Left lung (tissue), 10 donors: ENCODE data around the gene MICAL3. TPM values are rescaled to one million over a fixed set of nuclear protein-coding genes. Genes with fewer than 3 reads are reported as not detected.

Experiments
- ATAC-seq: fragments of 200-7000 bp; cut with Tn5 transposase; one replicate; pipeline ENCODE4 v1.9.1; 2020; ENCODE audit warnings: moderate library complexity
- DNase-seq, 4 donors: peaks; one replicate each; pipeline ENCODE4 v3.0.0-alpha.2; 2013 to 2020
- H3K27ac ChIP-seq, 2 donors: fragments of 200-600 bp; sonication (generic) in 1 of 2; one replicate each; pipeline versions ENCODE4 v1.5.0 to v1.8.0; 2020 to 2021
- H3K27me3 ChIP-seq, 2 donors: fragments of 200-600 bp; sonication (generic) in 1 of 2; one replicate each; pipeline versions ENCODE4 v1.5.0 to v1.8.0; 2020 to 2021
- H3K36me3 ChIP-seq, 2 donors: fragments of 200-600 bp; sonication (generic) in 1 of 2; one replicate each; pipeline versions ENCODE4 v1.5.0 to v1.8.0; 2020 to 2021
- H3K4me1 ChIP-seq, 2 donors: fragments of 200-600 bp; one replicate each; pipeline ENCODE4 v1.8.0; 2021
- H3K4me3 ChIP-seq, 2 donors: fragments of 200-600 bp; sonication (generic) in 1 of 2; one replicate each; pipeline versions ENCODE4 v1.5.0 to v1.8.0; 2020 to 2021; ENCODE audit warnings: mild to moderate bottlenecking in 1 of 2
- H3K9me3 ChIP-seq, 2 donors: fragments of 200-600 bp; sonication (generic) in 1 of 2; one replicate each; pipeline versions ENCODE4 v1.5.0 to v1.8.0; 2020 to 2021
- intact Hi-C, 2 donors: fragments of 100-400 bp; cut with DNase I; formaldehyde crosslinking; loops; one replicate each; pipeline versions ENCODE4 v1.11.2 to v1.14.2; 2022
- polyA plus RNA-seq, 6 donors: library from polyadenylated mRNA; unstranded; fragments of 120-200 nt; gene quantifications; one replicate each; pipeline ENCODE4 v1.2.1, GENCODE V29; 2013; ENCODE audit not compliant: insufficient read length in 6 of 6
- total RNA-seq, 2 donors: library from RNA; stranded (reverse); fragmentation: NEBNext Ultra II Directional; extraction: Animal tissue kit (Norgen Biotek cat#: 25700); gene quantifications; one replicate each; pipeline ENCODE4 v1.2.1, GENCODE V29; 2021
- TF ChIP-seq, protein P1 (sequence below), 2 donors: fragments of 200-600 bp; sonication (generic) in 1 of 2; IDR thresholded peaks; one replicate each; pipeline versions ENCODE4 v1.5.0 to v1.8.0; 2021; ENCODE audit warnings: antibody characterized with exemption in 2 of 2
- donor health status: DM: no; HTN: yes; CAD: no.
- donor health status: DM: no; HTN: no; CAD: no.

The MICAL3 gene
- total and polyA plus RNA-seq, 8 donors: 24.9 to 64.8 (median 56.2) TPM

DNA sequence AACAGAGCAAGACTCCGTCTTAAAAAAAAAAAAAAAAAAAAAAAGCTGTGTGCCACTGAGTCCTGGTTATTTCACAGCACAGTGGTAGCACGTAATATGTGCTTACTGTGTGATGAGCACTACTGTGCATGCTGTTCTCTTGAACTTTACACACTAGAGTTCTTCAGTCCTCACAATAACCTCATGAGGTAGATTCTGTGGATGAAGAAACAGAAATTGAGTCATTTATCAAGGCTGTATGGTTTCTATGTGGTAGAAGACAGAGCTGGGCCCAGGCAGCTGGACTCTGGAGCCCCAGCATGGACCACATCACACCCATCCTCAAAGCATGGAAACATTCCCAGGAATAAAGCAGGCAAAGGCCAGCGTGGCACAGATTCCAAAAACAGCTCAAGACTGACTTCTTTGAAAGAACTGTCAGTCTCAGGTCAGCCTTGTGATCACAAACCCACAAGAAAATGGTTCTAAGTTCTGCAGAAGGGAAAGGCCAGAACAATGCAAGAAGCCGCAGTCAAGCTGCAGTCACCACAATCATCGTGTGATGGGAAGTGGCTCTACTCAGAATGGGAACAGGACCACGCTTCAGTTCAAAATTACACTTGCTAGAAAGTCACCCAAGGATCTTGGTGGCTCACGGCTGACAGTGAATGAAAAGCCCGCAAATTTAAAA, 49.5 kb downstream of the MICAL3 start:
- Histone ChIP-seq H3K27ac (no peak overlapping the region), H3K9me3 (no peaks in the 10 kb centered on the region), H3K4me1 (peaks cover 8 to 18% of the 10 kb centered on the region in 2 donors), H3K27me3 (no peaks in the 10 kb centered on the region), H3K36me3 (no peaks in the 10 kb centered on the region), H3K4me3 (no peak overlapping the region)
- no peak for ATAC-seq
- no peak for DNase-seq
- intact Hi-C loops: no loop called here
- TF ChIP-seq, protein P1, sequence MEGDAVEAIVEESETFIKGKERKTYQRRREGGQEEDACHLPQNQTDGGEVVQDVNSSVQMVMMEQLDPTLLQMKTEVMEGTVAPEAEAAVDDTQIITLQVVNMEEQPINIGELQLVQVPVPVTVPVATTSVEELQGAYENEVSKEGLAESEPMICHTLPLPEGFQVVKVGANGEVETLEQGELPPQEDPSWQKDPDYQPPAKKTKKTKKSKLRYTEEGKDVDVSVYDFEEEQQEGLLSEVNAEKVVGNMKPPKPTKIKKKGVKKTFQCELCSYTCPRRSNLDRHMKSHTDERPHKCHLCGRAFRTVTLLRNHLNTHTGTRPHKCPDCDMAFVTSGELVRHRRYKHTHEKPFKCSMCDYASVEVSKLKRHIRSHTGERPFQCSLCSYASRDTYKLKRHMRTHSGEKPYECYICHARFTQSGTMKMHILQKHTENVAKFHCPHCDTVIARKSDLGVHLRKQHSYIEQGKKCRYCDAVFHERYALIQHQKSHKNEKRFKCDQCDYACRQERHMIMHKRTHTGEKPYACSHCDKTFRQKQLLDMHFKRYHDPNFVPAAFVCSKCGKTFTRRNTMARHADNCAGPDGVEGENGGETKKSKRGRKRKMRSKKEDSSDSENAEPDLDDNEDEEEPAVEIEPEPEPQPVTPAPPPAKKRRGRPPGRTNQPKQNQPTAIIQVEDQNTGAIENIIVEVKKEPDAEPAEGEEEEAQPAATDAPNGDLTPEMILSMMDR (IDR thresholded peaks at IDR 0.05): no peak

DNA sequence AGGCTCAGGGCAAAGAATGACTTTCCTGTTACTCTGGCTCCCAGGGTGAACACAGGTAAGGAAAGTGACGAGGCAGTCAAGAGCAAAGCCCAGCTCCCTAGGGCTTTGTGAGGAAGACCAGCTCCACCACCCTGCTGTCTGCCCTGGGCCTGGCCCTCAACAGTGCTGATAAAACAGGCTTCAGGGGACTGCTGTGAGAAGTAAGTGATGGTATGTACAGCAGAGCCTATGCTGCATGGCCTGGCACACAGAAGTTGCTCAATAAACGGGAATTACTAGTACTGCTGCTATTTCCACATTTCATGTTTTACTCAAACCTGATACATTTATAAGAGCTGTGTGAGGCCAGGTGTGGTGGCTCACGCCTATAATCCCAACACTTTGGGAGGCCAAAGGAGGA, 50.3 kb downstream of the MICAL3 start:
- H3K27me3 ChIP-seq: no peaks in the 10 kb centered on the region
- no peak overlapping the region for H3K27ac ChIP-seq
- TF ChIP-seq, protein P1 (IDR thresholded peaks at IDR 0.05): no peak
- intact Hi-C loops: no loop called here
- no peak overlapping the region for H3K4me3 ChIP-seq
- no peaks in the 10 kb centered on the region for H3K36me3 ChIP-seq
- no peaks in the 10 kb centered on the region for H3K9me3 ChIP-seq
- peaks cover 8 to 17% of the 10 kb centered on the region in 2 donors for H3K4me1 ChIP-seq
- ATAC-seq (no peak), DNase-seq (no peak)

DNA sequence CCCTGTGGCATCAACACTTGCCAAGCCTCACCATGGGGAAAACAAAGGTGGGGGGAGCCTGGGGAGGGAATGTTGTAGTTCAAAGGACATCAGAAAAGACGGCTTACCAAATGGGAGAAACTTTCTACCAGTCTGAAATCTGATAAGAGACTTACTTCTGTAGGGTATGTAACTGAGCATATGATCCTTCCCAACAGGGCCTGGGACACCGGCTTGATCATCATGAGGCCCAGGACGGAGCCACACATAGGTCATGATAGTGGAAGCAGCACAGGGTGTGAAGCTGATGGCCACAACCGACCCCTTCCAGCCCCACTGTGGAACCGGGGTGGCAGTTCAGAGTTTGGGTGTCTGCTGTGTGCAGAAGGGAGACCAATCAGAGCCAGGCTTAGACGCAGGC, 51.1 kb downstream of the MICAL3 start:
- TF ChIP-seq, protein P1 (IDR thresholded peaks at IDR 0.05): no peak
- Histone ChIP-seq H3K4me1 (peaks cover 8 to 17% of the 10 kb centered on the region in 2 donors), H3K27me3 (no peaks in the 10 kb centered on the region), H3K36me3 (no peaks in the 10 kb centered on the region), H3K27ac (no peak overlapping the region), H3K9me3 (no peaks in the 10 kb centered on the region), H3K4me3 (no peak overlapping the region)
- intact Hi-C loops: no loop called here
- ATAC-seq (no peak), DNase-seq (no peak)

DNA sequence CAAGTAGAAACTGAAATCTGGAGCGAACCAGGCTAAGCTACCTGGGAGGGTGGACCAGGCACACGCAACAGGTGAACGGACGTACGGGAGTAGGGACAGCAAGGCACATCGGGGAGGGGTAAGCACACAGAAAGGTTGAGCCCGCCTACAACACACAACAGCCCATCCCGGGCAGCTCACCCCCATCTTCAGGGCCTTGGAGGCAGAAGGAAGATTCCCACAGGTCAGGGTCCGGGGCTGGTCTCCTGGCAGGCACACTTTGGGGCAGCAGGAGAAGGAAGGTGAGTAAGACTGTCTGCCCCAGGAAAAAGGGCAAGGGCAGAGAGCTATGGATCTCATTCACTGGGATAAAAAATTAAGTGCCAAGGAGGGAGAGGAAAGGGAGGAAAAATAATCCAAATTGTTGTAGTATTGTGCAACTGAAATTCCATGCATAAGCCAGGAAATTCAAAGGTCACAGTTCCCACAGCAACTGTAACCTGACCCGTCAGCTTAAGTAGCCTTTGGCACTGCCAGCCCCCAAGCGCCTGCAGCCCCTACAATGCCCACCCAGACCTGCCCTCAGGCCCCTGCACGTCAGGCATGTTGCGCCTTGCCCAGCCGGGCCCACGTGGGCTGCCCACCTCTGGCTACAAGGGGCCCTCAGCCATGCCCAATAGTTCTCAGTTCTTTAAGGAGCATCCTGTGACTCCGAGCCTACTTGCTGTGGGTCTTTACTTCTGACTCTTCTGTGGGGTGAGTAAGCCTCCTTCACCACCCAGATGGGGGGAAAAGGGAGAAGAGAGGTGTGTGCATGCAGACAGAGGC, 51.8 kb downstream of the MICAL3 start:
- ATAC-seq: peak; percentile 54
- intact Hi-C loops: no loop called here
- H3K27ac ChIP-seq: no peak overlapping the region

DNA sequence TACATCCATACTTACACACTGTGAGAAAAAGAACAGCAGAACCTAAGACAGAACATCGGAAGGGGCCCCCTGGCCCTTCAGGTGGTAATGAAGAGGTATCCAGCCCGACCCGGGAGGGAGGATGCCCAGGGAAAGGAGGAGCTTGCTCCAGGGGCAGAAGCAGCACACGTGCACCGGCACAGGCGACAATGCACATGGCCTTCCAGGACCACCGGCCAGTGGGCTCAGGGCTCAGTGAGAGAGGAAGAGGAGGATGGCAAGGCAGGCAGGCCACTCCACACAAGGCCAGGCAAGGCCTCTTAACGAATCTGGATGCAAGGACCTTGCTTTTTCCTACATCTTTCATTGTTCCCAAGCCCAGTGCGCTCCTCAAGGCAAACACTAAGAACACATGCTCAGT, 52.6 kb downstream of the MICAL3 start:
- no peak overlapping the region for H3K27ac ChIP-seq
- H3K4me3 ChIP-seq: no peak overlapping the region
- ATAC-seq (no peak), DNase-seq (no peak)
- H3K27me3 ChIP-seq: no peaks in the 10 kb centered on the region
- intact Hi-C loops: no loop called here
- TF ChIP-seq, protein P1 (IDR thresholded peaks at IDR 0.05): no peak
- H3K9me3 ChIP-seq: no peaks in the 10 kb centered on the region
- peaks cover 8 to 17% of the 10 kb centered on the region in 2 donors for H3K4me1 ChIP-seq
- no peaks in the 10 kb centered on the region for H3K36me3 ChIP-seq

More for the DNA sequence above, 51.8 kb downstream of the MICAL3 start:
- Histone ChIP-seq H3K36me3 (no peaks in the 10 kb centered on the region), H3K4me3 (no peak overlapping the region), H3K9me3 (no peaks in the 10 kb centered on the region), H3K4me1 (peaks cover 8 to 17% of the 10 kb centered on the region in 2 donors), H3K27me3 (no peaks in the 10 kb centered on the region)
- TF ChIP-seq, protein P1 (IDR thresholded peaks at IDR 0.05): no peak
- DNase-seq: peak in 2 of 4 donors; percentile 65 to 67
